GM18858 (cell line): ENCODE data around the gene EPN2.

Experiments
- ATAC-seq: cut with Tn5 transposase; IDR thresholded peaks from one replicate; pipeline ENCODE4 v1.9.1; 2021; ENCODE audit not compliant: unreplicated experiment

Gene EPN2

GRCh38 chr17:19378416-19379360, 141.5 kb downstream of the EPN2 start, which contains the start of gene MAPK7:
Gene MAPK7 (plus strand): TSS chr17:19378498. CDS start chr17:19378901, 403 bp downstream.
- no peak for ATAC-seq

GRCh38 chr17:19379361-19380065, 142.3 kb downstream of the EPN2 start:
- no peak for ATAC-seq

DNA sequence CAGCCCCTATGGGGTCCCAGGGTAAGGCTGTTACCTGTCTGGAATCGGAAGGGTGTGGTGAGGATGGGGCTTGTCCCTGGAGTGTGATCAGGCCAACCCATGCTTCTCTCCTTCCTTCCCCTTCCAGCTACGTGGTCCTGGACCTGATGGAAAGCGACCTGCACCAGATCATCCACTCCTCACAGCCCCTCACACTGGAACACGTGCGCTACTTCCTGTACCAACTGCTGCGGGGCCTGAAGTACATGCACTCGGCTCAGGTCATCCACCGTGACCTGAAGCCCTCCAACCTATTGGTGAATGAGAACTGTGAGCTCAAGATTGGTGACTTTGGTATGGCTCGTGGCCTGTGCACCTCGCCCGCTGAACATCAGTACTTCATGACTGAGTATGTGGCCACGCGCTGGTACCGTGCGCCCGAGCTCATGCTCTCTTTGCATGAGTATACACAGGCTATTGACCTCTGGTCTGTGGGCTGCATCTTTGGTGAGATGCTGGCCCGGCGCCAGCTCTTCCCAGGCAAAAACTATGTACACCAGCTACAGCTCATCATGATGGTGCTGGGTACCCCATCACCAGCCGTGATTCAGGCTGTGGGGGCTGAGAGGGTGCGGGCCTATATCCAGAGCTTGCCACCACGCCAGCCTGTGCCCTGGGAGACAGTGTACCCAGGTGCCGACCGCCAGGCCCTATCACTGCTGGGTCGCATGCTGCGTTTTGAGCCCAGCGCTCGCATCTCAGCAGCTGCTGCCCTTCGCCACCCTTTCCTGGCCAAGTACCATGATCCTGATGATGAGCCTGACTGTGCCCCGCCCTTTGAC, 143.5 kb downstream of the EPN2 start:
- ATAC-seq, result no peak

GRCh38 chr17:19381361-19381740, 144.2 kb downstream of the EPN2 start:
- no peak for ATAC-seq

GRCh38 chr17:19381741-19382444, 144.7 kb downstream of the EPN2 start:
- ATAC-seq, result no peak

DNA sequence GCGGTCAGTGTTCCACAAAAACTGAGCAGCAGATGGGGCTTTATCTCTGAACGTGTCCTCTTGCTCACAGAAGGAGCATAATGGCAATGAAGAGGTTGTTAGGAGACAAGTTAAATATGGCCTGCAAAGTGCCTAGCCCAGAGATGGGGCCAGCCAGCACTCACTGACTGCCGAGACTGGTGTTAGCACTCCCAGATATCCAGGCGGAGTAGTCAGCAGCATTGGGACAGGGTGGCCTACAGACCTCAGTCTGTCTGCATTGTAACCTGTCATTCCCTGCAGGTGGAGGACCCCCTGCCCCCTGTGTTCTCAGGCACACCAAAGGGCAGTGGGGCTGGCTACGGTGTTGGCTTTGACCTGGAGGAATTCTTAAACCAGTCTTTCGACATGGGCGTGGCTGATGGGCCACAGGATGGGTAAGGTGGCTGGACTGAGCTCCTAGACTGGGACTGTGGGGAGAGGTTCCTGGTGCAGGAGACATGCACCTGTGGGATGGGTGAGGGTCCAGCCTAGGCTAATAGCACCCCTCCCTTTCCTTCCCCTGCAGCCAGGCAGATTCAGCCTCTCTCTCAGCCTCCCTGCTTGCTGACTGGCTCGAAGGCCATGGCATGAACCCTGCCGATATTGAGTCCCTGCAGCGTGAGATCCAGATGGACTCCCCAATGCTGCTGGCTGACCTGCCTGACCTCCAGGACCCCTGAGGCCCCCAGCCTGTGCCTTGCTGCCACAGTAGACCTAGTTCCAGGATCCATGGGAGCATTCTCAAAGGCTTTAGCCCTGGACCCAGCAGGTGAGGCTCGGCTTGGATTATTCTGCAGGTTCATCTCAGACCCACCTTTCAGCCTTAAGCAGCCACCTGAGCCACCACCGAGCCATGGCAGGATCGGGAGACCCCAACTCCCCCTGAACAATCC, 145.6 kb downstream of the EPN2 start:
- ATAC-seq, result no peak

DNA sequence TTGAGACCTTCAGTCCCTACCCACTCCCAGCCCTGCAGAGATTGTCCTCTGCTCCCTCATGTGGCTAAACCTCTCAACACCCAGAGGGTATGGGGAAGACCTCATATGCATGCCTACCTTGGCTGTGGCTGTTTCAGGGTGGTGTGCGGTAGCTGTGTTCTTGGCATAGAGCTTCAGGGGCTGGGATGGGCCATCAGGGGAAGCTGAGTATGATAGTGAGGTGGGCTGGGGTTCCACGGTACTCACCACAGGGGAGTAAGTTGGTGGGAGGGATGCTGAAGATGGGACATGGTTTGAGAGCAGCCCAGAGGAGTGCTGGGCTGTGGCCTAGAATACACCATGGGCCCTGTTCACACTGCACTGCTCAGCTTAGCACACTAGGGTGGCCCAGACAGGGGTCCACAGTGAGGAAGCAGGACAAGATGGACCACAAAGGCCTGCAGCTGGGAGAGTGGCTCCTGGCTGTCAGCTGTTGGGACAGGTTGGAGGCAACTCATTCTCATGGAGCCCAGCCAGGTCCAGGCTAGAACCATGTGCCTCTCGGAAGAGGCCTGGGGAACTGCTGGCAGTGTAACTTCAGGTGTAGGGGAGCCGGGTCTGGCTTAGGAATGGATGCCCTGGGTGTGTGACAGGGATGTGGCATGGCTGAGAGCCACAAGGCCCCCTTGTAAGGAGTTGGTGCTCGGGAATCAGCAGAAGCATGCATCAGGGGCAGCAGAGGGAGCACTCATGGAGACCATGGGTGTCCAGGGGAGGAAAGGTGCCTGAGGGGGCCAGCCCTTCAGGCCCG, 146.7 kb downstream of the EPN2 start:
- no peak for ATAC-seq

DNA sequence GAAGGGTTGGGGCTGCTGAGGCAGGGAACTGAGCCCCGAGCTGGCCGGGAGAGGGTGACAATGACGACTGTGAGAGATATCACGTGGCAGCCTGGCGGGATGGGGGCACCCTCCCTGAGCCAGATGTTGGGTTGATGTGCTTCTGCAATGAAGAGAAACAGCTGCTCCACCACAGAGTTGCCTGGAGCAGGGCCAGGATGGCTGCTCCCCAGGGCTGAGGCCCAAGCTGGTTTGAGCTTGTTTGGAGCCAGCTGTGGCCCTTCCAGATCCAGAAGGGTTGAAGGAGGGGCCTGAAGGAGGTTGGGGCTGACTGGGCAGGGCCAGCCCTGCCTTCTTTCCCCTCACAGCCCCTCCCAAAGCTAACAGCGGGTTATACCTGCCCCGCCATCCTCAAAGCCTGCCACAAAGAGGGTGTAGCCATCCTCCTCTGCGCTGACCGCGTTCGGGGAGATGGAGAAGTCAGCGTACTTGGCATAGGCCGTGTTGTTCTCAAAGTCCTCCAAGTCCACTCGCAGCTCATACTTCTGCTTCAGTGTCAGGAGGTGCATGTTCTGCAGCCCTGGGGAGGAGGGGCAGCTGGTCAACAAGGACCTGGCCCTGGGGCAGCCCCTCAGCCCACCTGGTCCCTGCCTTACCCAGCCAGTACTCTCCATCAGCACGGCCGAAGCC, 147.7 kb downstream of the EPN2 start:
- no peak for ATAC-seq

- no peak for ATAC-seq
Observed at GRCh38 chr17:19385521-19385983, 148.4 kb downstream of the EPN2 start.
